NB4 (cell line): ENCODE data around the gene SLC35G4.
"Not testable (repeated sequence)": the region's sequence is repeated elsewhere in the genome, so short reads cannot be mapped to it uniquely, and the experiment has no call there.

Source experiments
- CTCF ChIP-seq: IDR thresholded peaks from one replicate; pipeline ENCODE4 v1.5.1; 2012; ENCODE audit warnings: low read depth, low read length
- MYC ChIP-seq: IDR thresholded peaks from 2 replicates; pipeline ENCODE4 v1.6.1; 2011; ENCODE audit warnings: low read depth, low read length

- not testable (repeated sequence) for TF ChIP-seq CTCF, MYC
Measured at GRCh38 chr18:11647804-11648203, 38.4 kb downstream of the SLC35G4 start.
